ENCODE results near the gene CIB4. TPM values are rescaled to one million over a fixed set of nuclear protein-coding genes. Genes with fewer than 3 reads are reported as not detected.
A peak's percentile ranks its signal among the peaks of the same experiment; 100 is the strongest.

Gene CIB4
- total and polyA plus RNA-seq, 2 of the 13 experiments (the other 11 are each of a cell fraction or from before 2014, with no cell fraction given) = not detected

DNA sequence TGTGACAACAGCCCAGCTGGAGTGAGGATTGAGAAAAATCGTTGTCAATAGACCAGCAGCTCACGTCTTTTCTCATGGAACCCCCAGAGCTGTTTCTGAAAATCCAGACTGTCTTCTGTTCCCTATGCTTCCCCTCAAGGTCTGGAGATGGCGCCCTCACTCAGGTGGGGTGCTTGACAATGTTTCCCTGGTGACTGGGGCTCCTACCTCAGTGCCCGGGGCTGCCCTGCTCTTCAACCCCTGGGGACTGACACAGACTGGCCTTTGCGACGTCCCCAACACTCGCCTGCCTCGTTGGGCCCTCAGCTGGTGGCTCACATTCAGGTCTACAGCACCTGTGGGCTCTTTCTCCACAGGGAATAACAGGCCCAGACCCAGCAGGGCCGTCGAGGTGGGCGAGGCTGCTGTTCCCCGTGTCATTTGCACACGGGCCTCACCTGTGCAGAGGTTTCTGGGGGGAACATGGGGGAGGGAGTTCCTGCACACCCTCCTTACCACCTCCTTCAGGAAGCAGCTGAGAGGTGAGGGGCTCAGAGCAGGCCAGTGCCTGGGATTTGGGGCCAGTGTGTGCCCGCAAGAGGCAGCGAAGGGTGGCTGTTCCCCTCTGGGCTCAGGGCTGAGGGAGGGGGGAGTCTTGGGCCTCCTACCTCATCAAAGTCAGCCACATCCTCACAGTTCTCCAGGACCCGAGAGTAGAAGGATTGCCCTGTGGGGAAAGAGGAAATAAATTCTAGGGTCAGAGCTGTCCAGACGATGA, 103.9 kb downstream of the CIB4 start (continued):
- TF ChIP-seq, protein P1, sequence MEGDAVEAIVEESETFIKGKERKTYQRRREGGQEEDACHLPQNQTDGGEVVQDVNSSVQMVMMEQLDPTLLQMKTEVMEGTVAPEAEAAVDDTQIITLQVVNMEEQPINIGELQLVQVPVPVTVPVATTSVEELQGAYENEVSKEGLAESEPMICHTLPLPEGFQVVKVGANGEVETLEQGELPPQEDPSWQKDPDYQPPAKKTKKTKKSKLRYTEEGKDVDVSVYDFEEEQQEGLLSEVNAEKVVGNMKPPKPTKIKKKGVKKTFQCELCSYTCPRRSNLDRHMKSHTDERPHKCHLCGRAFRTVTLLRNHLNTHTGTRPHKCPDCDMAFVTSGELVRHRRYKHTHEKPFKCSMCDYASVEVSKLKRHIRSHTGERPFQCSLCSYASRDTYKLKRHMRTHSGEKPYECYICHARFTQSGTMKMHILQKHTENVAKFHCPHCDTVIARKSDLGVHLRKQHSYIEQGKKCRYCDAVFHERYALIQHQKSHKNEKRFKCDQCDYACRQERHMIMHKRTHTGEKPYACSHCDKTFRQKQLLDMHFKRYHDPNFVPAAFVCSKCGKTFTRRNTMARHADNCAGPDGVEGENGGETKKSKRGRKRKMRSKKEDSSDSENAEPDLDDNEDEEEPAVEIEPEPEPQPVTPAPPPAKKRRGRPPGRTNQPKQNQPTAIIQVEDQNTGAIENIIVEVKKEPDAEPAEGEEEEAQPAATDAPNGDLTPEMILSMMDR (CRISPR knock-in tag; IDR thresholded peaks at IDR 0.05) = no peak

DNA sequence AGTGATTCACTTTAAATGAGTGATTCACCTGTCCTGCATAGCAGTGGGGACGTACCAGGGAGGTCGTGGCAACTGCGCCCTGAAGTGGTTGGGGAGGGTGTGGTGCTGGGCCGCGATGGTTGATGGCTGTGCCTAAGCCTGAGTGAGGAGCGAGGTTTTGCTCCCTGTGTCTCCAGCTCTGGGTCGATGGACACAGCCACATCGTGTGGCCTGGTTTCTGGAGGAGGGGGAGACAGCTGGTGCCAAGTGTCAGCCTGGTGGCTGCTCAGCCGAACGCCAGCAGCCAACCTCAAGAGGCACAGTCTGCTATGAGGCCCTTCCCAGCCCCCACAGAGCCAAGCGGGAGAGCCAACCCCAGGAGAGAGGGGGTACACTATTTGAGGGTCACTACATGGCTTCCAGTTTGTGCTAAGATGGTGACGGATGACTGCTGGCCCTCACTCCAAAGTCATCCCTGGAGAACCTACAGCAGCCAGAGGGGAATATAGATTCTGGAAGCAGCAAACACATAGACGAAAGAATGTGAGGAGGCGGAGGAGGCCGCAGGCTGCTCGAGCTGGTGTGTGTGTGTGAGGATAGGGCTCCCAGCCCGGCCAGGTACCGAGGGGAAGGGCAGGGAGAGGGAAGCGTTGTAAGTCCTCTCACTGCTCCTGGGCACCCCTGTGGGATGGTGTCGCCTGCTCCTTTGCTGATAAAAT, 104.6 kb downstream of the CIB4 start:
- no peak for FAIRE-seq

More for the DNA sequence above, 104.6 kb downstream of the CIB4 start:
- no peak overlapping the region for H3K4me3 ChIP-seq (replicated peaks in 1 of 3; ENCODE audit: insufficient read depth in 1 of 3, low read depth in 2 of 3, low read length in 3 of 3)
- no peaks in the 10 kb centered on the region for H3K9me3 ChIP-seq (ENCODE audit: low read length)
- no peak overlapping the region for H3K27ac ChIP-seq (ENCODE audit: extremely low read length, insufficient read depth, low read length)
- DNase-seq (ENCODE audit: low spot score) (no peak), ATAC-seq (peak; percentile 21; the same call in 1 of the 3 replicates)
- no peaks in the 10 kb centered on the region; the same call in 1 of the 2 replicates for H4K20me1 ChIP-seq (ENCODE audit: insufficient read depth, low read length)
- TF ChIP-seq ZNF775 (CRISPR knock-in tag; IDR thresholded peaks at IDR 0.05; ENCODE audit: borderline replicate concordance) (no peak), SNAI1 (CRISPR knock-in tag; IDR thresholded peaks at IDR 0.05; ENCODE audit: borderline replicate concordance) (no peak), HOXD1 (CRISPR knock-in tag; IDR thresholded peaks at IDR 0.05) (no peak), STAG1 (CRISPR knock-in tag; IDR thresholded peaks at IDR 0.05) (no peak), ZNF33A (CRISPR knock-in tag; IDR thresholded peaks at IDR 0.05; ENCODE audit: borderline replicate concordance) (no peak), CBX5 (CRISPR knock-in tag; IDR thresholded peaks at IDR 0.05; ENCODE audit: borderline replicate concordance) (no peak), ZNF629 (CRISPR knock-in tag; conservative IDR thresholded peaks at IDR 0.05) (no peak), MXI1 (IDR thresholded peaks at IDR 0.05; ENCODE audit: borderline replicate concordance, low read depth, low read length) (no peak), ZNF543 (CRISPR knock-in tag; IDR thresholded peaks at IDR 0.05) (no peak), ZMYM4 (CRISPR knock-in tag; IDR thresholded peaks at IDR 0.05) (no peak), ZNF549 (CRISPR knock-in tag; IDR thresholded peaks at IDR 0.05) (no peak), GTF3A (CRISPR knock-in tag; conservative IDR thresholded peaks at IDR 0.05) (no peak)
- TF ChIP-seq, protein P2, sequence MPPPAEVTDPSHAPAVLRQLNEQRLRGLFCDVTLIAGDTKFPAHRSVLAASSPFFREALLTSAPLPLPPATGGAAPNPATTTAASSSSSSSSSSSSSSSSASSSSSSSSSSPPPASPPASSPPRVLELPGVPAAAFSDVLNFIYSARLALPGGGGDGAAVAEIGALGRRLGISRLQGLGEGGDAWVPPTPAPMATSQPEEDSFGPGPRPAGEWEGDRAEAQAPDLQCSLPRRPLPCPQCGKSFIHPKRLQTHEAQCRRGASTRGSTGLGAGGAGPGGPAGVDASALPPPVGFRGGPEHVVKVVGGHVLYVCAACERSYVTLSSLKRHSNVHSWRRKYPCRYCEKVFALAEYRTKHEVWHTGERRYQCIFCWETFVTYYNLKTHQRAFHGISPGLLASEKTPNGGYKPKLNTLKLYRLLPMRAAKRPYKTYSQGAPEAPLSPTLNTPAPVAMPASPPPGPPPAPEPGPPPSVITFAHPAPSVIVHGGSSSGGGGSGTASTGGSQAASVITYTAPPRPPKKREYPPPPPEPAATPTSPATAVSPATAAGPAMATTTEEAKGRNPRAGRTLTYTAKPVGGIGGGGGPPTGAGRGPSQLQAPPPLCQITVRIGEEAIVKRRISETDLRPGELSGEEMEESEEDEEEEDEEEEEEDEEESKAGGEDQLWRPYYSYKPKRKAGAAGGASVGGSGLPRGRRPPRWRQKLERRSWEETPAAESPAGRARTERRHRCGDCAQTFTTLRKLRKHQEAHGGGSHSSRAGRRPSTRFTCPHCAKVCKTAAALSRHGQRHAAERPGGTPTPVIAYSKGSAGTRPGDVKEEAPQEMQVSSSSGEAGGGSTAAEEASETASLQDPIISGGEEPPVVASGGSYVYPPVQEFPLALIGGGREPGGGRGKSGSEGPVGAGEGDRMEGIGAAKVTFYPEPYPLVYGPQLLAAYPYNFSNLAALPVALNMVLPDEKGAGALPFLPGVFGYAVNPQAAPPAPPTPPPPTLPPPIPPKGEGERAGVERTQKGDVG (CRISPR knock-in tag; IDR thresholded peaks at IDR 0.05; ENCODE audit: borderline replicate concordance) = no peak
- ChIA-PET CTCF (ENCODE audit: low intra/inter-chr PET ratio, low total read pairs) (no interaction called here), POLR2A (no interaction called here)
- 40% methylated on average over 14 of the region's 20 CpGs for WGBS (ENCODE audit: low lambda C conversion rate)
- no peaks in the 10 kb centered on the region for H3K79me2 ChIP-seq (ENCODE audit: insufficient read depth, low read length)
- H3K4me2 ChIP-seq (ENCODE audit: low read depth, low read length) = no peak overlapping the region
- H3K9ac ChIP-seq (ENCODE audit: insufficient read depth, low read depth, low read length) = no peak overlapping the region
- in situ Hi-C loops (cut with HindIII; ENCODE audit: extremely low pct_ligation_motif_present, low pct_unique_long_range_greater_than_20kb) (no loop called here), intact Hi-C loops (cut with micrococcal nuclease; ENCODE audit: unreplicated experiment) (no loop called here)
- no TSS peak for BruUV-seq (replicated peaks)
- no peak overlapping the region for H2AFZ ChIP-seq (ENCODE audit: low read length)
- H3K4me1 ChIP-seq (ENCODE audit: insufficient read depth, low read length) = no peaks in the 10 kb centered on the region
- H3K27me3 ChIP-seq (ENCODE audit: control insufficient read depth in 1 of 2, insufficient read depth in 2 of 2, low read length in 2 of 2) = peaks cover 21 to 79% of the 10 kb centered on the region in 2 experiments
- H3K36me3 ChIP-seq (replicated peaks in 1 of 2; ENCODE audit: control insufficient read depth in 1 of 2, insufficient read depth in 2 of 2, low read length in 2 of 2) = no peaks in the 10 kb centered on the region

Data from HepG2 (cell line).